ENCODE measurements around the gene SUMF2.
A peak's percentile ranks its signal among the peaks of the same experiment; 100 is the strongest.
"Not testable (repeated sequence)": the region's sequence is repeated elsewhere in the genome, so short reads cannot be mapped to it uniquely, and the experiment has no call there.

SUMF2 gene

DNA sequence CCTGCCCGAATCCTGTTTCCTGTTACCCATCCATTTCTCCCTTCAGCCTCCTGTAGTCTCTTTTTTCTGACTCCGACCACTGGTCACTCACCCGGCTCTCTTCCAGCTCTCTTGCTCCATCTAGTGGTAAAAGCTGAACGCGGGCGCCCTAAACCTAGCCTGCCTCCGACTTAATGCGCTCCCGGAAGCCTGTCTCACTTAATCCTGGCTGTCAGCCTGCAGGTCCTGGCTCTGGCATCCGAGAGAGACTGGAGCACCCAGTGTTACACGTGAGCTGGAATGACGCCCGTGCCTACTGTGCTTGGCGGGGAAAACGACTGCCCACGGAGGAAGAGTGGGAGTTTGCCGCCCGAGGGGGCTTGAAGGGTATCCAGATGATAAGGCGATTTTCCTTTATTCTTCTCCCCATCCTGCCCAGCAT lies 10.3 kb downstream of the SUMF2 start:
- TF ChIP-seq, protein P1, sequence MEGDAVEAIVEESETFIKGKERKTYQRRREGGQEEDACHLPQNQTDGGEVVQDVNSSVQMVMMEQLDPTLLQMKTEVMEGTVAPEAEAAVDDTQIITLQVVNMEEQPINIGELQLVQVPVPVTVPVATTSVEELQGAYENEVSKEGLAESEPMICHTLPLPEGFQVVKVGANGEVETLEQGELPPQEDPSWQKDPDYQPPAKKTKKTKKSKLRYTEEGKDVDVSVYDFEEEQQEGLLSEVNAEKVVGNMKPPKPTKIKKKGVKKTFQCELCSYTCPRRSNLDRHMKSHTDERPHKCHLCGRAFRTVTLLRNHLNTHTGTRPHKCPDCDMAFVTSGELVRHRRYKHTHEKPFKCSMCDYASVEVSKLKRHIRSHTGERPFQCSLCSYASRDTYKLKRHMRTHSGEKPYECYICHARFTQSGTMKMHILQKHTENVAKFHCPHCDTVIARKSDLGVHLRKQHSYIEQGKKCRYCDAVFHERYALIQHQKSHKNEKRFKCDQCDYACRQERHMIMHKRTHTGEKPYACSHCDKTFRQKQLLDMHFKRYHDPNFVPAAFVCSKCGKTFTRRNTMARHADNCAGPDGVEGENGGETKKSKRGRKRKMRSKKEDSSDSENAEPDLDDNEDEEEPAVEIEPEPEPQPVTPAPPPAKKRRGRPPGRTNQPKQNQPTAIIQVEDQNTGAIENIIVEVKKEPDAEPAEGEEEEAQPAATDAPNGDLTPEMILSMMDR (conservative IDR thresholded peaks at IDR 0.05; ENCODE audit: low read depth) = peak; percentile 96
- POLR2A ChIA-PET (ENCODE audit: low non-redundant PET) = no interaction called here
- DNase-seq (ENCODE audit: low spot score) = peak; percentile 82
- H3K27ac ChIP-seq = peak overlapping the region; percentile 54
- CTCF ChIA-PET = interaction anchor here (0.6 to 1.2 kb wide), 7 partner anchors 18 to 433 kb away, joined by 3 to 6 read pairs (median 4); partner anchors contain the start of gene PHKG1

DNA sequence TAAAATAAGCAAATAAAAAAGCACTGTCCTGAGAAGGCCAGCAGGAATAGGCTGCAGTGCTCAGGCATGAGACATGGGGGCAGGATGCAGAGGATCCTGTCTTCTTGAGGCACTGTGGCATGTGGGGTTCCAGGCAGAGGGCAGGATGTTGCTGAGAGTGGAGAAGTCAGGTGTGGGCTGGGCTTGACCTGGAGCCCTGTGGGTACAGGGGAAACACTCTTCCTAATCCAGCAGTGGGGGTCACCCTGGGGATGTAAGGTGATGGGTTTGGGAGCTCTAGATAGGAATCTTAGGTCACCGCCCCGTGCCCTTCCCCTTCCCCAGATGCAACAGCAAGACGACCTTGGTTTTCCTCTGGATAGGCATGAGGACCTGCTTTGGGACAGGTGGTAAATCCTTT lies 13.6 kb downstream of the SUMF2 start:
- DNase-seq (ENCODE audit: low spot score) = no peak
- POLR2A ChIA-PET (ENCODE audit: low non-redundant PET) = no interaction called here

GRCh38 chr7:56078196-56078595 lies 14.1 kb downstream of the SUMF2 start:
- DNase-seq (ENCODE audit: low spot score) = no peak
- CTCF ChIA-PET = no interaction called here
- TF ChIP-seq, protein P1 (conservative IDR thresholded peaks at IDR 0.05; ENCODE audit: low read depth) = no peak
- H3K27ac ChIP-seq = no peak overlapping the region
- POLR2A ChIA-PET (ENCODE audit: low non-redundant PET) = no interaction called here

More for the DNA sequence above, 13.6 kb downstream of the SUMF2 start:
- H3K27ac ChIP-seq = no peak overlapping the region
- CTCF ChIA-PET = no interaction called here
- TF ChIP-seq, protein P1 (conservative IDR thresholded peaks at IDR 0.05; ENCODE audit: low read depth) = no peak

- ChIA-PET CTCF (no interaction called here), POLR2A (ENCODE audit: low non-redundant PET) (interaction anchor here (0.6 kb wide), 1 partner anchor 122 kb away, joined by 3 read pairs; no protein-coding TSS in a partner anchor)
- DNase-seq (ENCODE audit: low spot score) = no peak
- TF ChIP-seq, protein P1 (conservative IDR thresholded peaks at IDR 0.05; ENCODE audit: low read depth) = no peak; the same call in 1 of the 2 replicates
- H3K27ac ChIP-seq = peak overlapping the region; percentile 61
These were observed 15.5 kb downstream of the SUMF2 start for GRCh38 chr7:56079450-56080185.

DNA sequence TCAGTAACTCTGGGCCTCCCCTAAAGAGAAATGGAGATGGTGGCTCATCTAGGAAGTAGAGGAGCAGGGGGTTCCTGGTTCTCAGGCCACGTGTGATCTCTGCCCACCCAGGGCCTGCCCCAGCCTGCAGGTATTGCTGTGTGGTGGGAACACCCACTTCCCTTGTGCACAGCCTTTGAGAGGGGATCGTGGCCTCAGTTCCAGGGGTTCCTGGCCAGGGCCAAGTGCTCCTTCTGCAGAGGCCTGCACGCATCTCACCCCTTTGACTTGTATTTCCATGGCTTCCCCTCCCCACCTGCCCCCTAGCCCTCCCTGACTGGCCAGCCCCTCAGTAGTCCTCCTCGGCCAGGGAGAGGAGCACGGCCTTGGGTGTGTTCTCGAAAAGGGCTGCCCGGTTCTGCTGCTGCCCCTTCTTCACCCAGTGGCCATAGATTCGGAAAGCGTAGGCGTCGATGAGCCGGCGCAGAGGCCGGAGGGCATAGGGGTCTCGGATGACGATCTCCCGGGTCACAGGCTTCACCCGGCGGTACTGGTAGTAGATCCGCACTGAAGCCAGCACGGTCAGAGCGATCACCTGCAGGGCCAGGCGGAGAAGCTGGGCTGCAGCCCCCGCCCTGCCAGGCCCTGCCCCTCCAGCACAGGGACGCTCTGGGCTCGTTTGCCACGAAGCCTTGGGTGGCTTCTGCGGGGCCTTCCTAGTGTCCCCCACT lies 16.8 kb downstream of the SUMF2 start:
- POLR2A ChIA-PET (ENCODE audit: low non-redundant PET); H3K27ac ChIP-seq; CTCF ChIA-PET: not testable (repeated sequence)

DNA sequence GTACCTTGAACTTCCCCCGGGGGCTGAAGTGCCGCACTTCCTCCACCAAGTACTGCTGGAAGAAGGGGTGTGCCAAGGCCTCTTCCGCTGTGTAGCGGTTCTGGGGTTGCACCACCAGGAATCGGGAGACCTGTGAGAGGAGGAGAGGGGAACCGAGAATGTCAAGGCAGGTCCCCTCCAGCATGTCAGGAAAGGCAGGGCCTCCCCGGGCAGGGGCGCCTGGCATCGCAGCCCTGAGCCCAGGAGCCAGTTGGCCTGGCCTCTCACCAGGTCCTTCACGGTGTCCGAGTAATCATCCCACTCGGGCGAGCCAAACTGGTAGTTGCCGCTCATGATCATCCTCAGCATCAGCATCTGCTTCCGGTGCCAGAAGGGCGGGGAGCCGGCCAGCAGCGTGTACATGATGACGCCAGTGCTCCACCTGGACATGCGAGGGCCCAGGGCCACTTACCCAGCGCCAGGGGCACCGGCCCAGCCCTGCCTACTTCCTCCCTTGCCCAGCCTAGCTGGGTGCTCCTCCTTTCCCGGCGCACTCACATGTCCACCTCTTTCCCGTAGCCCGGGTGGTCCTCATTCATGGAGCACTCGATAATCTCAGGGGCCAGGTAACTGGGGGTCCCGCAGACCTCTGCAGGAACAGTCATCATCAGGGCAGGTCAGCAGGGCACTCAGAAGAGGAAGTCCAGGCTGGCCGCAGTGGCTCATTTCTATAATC lies 17.7 kb downstream of the SUMF2 start:
- ChIA-PET CTCF (no interaction called here), POLR2A (ENCODE audit: low non-redundant PET) (no interaction called here)
- DNase-seq (ENCODE audit: low spot score) = no peak
- TF ChIP-seq, protein P1 (conservative IDR thresholded peaks at IDR 0.05; ENCODE audit: low read depth) = no peak
- H3K27ac ChIP-seq = 0 out of 2 replicates have a peak overlapping the region, but pooled peaks have one; percentile 1

More for the DNA sequence above, 16.8 kb downstream of the SUMF2 start:
- not testable (repeated sequence) for DNase-seq (ENCODE audit: low spot score)
